Duodenal mucosa (tissue), 2 donors: ENCODE data around the gene MAP3K7CL.
"Not testable (repeated sequence)": the region's sequence is repeated elsewhere in the genome, so short reads cannot be mapped to it uniquely, and the experiment has no call there.

Experiments
- H3K27ac ChIP-seq: one replicate; pipeline ENCODE4 v1.7.0; 2013; ENCODE audit warnings: low read depth, low read length
- H3K27me3 ChIP-seq, 2 donors: one replicate each; pipeline ENCODE4 v1.7.0; 2013; ENCODE audit warnings: low read length in 2 of 2, control low read depth in 1 of 2; ENCODE audit not compliant: insufficient read depth in 2 of 2, control insufficient read depth in 1 of 2
- H3K36me3 ChIP-seq, 2 donors: one replicate each; pipeline ENCODE4 v1.7.0; 2013; ENCODE audit warnings: low read length in 2 of 2, control low read depth in 1 of 2; ENCODE audit not compliant: insufficient read depth in 2 of 2, control insufficient read depth in 1 of 2
- H3K4me1 ChIP-seq, 2 donors: one replicate each; pipeline ENCODE4 v1.7.0; 2013; ENCODE audit warnings: low read length in 2 of 2, control low read depth in 1 of 2; ENCODE audit not compliant: insufficient read depth in 2 of 2, control insufficient read depth in 1 of 2
- H3K4me3 ChIP-seq, 2 donors: one replicate each; pipeline ENCODE4 v1.7.0; 2013; ENCODE audit warnings: low read length in 2 of 2, low read depth in 1 of 2
- H3K9ac ChIP-seq, 2 donors: one replicate each; pipeline ENCODE4 v1.7.0; 2013; ENCODE audit warnings: low read length in 2 of 2, low read depth in 1 of 2
- H3K9me3 ChIP-seq, 2 donors: one replicate each; pipeline ENCODE4 v1.7.0; 2013; ENCODE audit warnings: low read length in 2 of 2, control low read depth in 1 of 2; ENCODE audit not compliant: control insufficient read depth in 1 of 2

Gene MAP3K7CL

GRCh38 chr21:29166323-29166722 lies 35.9 kb downstream of the MAP3K7CL start:
- no peaks in the 10 kb centered on the region for H3K27me3 ChIP-seq
- H3K27ac ChIP-seq, result no peak overlapping the region
- no peaks in the 10 kb centered on the region for H3K9me3 ChIP-seq
- no peaks in the 10 kb centered on the region for H3K36me3 ChIP-seq
- peaks cover 0 to 4% of the 10 kb centered on the region in 2 donors for H3K4me1 ChIP-seq
- H3K4me3 ChIP-seq, result no peak overlapping the region
- no peak overlapping the region for H3K9ac ChIP-seq

- no peaks in the 10 kb centered on the region for H3K9me3 ChIP-seq
- no peaks in the 10 kb centered on the region for H3K36me3 ChIP-seq
- H3K4me3 ChIP-seq, result no peak overlapping the region
- no peaks in the 10 kb centered on the region for H3K27me3 ChIP-seq
- no peak overlapping the region for H3K27ac ChIP-seq
- no peak overlapping the region for H3K9ac ChIP-seq
- peaks cover 0 to 4% of the 10 kb centered on the region in 2 donors for H3K4me1 ChIP-seq
These were observed 36.4 kb downstream of the MAP3K7CL start for GRCh38 chr21:29166853-29167252.

- not testable (repeated sequence) for H3K27ac ChIP-seq, H3K9ac ChIP-seq, H3K27me3 ChIP-seq, H3K9me3 ChIP-seq, H3K36me3 ChIP-seq, H3K4me1 ChIP-seq, H3K4me3 ChIP-seq
These were observed 37.0 kb downstream of the MAP3K7CL start for GRCh38 chr21:29167481-29167880.

GRCh38 chr21:29168891-29169315 lies 38.5 kb downstream of the MAP3K7CL start:
- Histone ChIP-seq H3K4me1 (peaks cover 0 to 4% of the 10 kb centered on the region in 2 donors), H3K9ac (no peak overlapping the region), H3K4me3 (no peak overlapping the region), H3K36me3 (no peaks in the 10 kb centered on the region), H3K27ac (no peak overlapping the region), H3K9me3 (no peaks in the 10 kb centered on the region), H3K27me3 (no peaks in the 10 kb centered on the region)

GRCh38 chr21:29170944-29171343 lies 40.5 kb downstream of the MAP3K7CL start:
- Histone ChIP-seq H3K36me3 (no peaks in the 10 kb centered on the region), H3K27ac (no peak overlapping the region), H3K9me3 (no peaks in the 10 kb centered on the region), H3K27me3 (no peaks in the 10 kb centered on the region), H3K4me3 (no peak overlapping the region), H3K4me1 (peaks cover 0 to 8% of the 10 kb centered on the region in 2 donors), H3K9ac (no peak overlapping the region)

GRCh38 chr21:29172282-29172681 lies 41.8 kb downstream of the MAP3K7CL start:
- H3K4me1 ChIP-seq, result peaks cover 3 to 12% of the 10 kb centered on the region in 2 donors
- no peak overlapping the region for H3K4me3 ChIP-seq
- no peak overlapping the region for H3K9ac ChIP-seq
- H3K27ac ChIP-seq, result no peak overlapping the region
- H3K27me3 ChIP-seq, result no peaks in the 10 kb centered on the region
- no peaks in the 10 kb centered on the region for H3K36me3 ChIP-seq
- H3K9me3 ChIP-seq, result no peaks in the 10 kb centered on the region

- H3K4me1 ChIP-seq, result peaks cover 11 to 25% of the 10 kb centered on the region in 2 donors
- no peaks in the 10 kb centered on the region for H3K9me3 ChIP-seq
- no peak overlapping the region for H3K27ac ChIP-seq
- no peaks in the 10 kb centered on the region for H3K36me3 ChIP-seq
- no peaks in the 10 kb centered on the region for H3K27me3 ChIP-seq
- no peak overlapping the region for H3K4me3 ChIP-seq
- no peak overlapping the region for H3K9ac ChIP-seq
These were observed 44.2 kb downstream of the MAP3K7CL start for GRCh38 chr21:29174607-29175013.

GRCh38 chr21:29175408-29176134 lies 45.1 kb downstream of the MAP3K7CL start:
- Histone ChIP-seq H3K9ac (no peak overlapping the region), H3K27ac (no peak overlapping the region), H3K4me1 (peaks cover 11 to 25% of the 10 kb centered on the region in 2 donors), H3K9me3 (no peaks in the 10 kb centered on the region), H3K36me3 (no peaks in the 10 kb centered on the region), H3K27me3 (no peaks in the 10 kb centered on the region), H3K4me3 (no peak overlapping the region)

- Histone ChIP-seq H3K36me3 (no peaks in the 10 kb centered on the region), H3K4me1 (peaks cover 11 to 28% of the 10 kb centered on the region in 2 donors), H3K9ac (no peak overlapping the region), H3K27me3 (no peaks in the 10 kb centered on the region), H3K27ac (no peak overlapping the region), H3K9me3 (no peaks in the 10 kb centered on the region), H3K4me3 (no peak overlapping the region)
These were observed 46.2 kb downstream of the MAP3K7CL start for GRCh38 chr21:29176471-29177120.

GRCh38 chr21:29177800-29178199 lies 47.4 kb downstream of the MAP3K7CL start:
- Histone ChIP-seq H3K9me3 (no peaks in the 10 kb centered on the region), H3K27me3 (no peaks in the 10 kb centered on the region), H3K36me3 (no peaks in the 10 kb centered on the region), H3K4me1 (peaks cover 14 to 38% of the 10 kb centered on the region in 2 donors), H3K9ac (no peak overlapping the region), H3K27ac (no peak overlapping the region), H3K4me3 (no peak overlapping the region)
